Erythroblast (primary cell): ENCODE data around the gene TJAP1.
"Not testable (repeated sequence)": the region's sequence is repeated elsewhere in the genome, so short reads cannot be mapped to it uniquely, and the experiment has no call there.

Source experiments
- DNase-seq, 2 experiments: peaks; one replicate each; lab custom pipeline; 2025; lab: John Stamatoyannopoulos, UW
- GATA1 ChIP-seq: IDR thresholded peaks from 2 replicates; pipeline ENCODE4 v1.6.1; 2011; ENCODE audit warnings: low read depth, mild to moderate bottlenecking, control low read depth, low read length, moderate library complexity
- POLR2A ChIP-seq: IDR thresholded peaks from 2 replicates; pipeline ENCODE4 v1.6.1; 2011; ENCODE audit warnings: mild to moderate bottlenecking, low read length

The TJAP1 gene

DNA sequence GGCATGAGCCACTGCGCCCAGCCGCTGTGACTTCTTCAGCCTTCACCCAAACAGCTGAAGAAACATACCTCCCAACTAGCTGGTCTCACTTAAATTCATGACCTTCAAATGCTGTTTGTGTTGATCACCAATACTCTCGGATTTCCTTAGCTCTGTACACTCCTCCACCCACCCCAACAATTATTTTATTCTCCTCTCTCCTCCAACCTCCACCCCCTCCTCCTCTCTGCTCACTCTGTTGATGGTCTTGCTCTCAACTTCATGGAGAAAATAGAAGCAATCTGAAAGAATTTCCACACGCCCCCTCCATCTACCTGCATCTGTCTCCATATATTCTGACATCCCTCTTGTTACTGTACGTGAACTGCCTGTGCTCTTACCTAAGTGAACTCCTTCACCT lies 15.4 kb upstream of the TJAP1 start:
- TF ChIP-seq GATA1 (no peak), POLR2A (no peak)
- DNase-seq: no peak

DNA sequence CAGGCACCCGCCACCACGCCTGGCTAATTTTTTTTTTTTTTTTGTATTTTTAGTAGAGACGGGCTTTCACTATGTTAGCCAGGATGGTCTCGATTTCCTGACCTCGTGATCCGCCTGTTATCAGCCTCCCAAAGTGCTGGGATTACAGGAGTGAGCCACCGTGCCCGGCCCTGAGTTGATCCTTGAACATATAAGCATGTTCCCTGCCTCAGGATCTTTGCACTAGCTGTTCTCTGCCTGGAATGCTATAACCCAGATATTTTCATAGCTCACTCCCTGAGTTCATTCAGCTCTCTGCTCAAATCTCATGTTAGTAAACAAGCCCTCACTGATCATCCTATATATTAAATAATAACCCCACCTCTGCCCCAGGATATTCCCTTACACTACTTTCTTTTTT lies 13.0 kb upstream of the TJAP1 start:
- no peak for DNase-seq
- no peak for TF ChIP-seq POLR2A
- TF ChIP-seq GATA1: no peak

GRCh38 chr6:43465948-43466347 lies 11.4 kb upstream of the TJAP1 start:
- no peak for TF ChIP-seq POLR2A
- no peak for TF ChIP-seq GATA1
- DNase-seq: no peak

DNA sequence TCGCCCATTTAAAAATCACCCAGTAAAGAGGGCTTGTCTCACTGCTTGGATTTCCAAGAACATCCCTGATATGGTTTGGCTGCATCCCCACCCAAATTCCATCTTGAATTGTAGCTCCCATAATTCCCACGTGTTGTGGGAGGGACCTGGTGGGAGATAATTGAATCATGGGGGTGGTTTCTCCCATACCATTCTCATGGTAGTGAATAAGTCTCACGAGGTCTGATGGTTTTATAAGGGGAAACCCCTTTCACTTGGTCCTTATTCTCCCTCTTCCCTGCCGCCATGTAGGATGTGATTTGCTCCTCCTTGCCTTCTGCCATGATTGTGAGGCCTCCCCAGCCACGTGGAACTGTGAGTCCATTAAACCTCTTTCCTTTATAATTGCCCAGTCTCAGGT lies 10.1 kb upstream of the TJAP1 start:
- DNase-seq: not testable (repeated sequence)

GRCh38 chr6:43467752-43468151 lies 9.6 kb upstream of the TJAP1 start:
- DNase-seq: no peak
- TF ChIP-seq POLR2A (no peak), GATA1 (no peak)

- DNase-seq: no peak
- no peak for TF ChIP-seq GATA1
- no peak for TF ChIP-seq POLR2A
These were observed 9.1 kb upstream of the TJAP1 start for GRCh38 chr6:43468240-43468639.

- no peak for DNase-seq
- TF ChIP-seq GATA1 (no peak), POLR2A (no peak)
These were observed 8.4 kb upstream of the TJAP1 start for GRCh38 chr6:43468748-43469681.

- DNase-seq: no peak
- TF ChIP-seq GATA1: no peak
- no peak for TF ChIP-seq POLR2A
These were observed 7.4 kb upstream of the TJAP1 start for GRCh38 chr6:43469947-43470346.

- TF ChIP-seq GATA1 (no peak), POLR2A (no peak)
- no peak for DNase-seq
These were observed 6.0 kb upstream of the TJAP1 start for GRCh38 chr6:43471399-43471798.

- no peak for DNase-seq
- TF ChIP-seq GATA1: no peak
- no peak for TF ChIP-seq POLR2A
These were observed 4.9 kb upstream of the TJAP1 start for GRCh38 chr6:43472515-43472914.

DNA sequence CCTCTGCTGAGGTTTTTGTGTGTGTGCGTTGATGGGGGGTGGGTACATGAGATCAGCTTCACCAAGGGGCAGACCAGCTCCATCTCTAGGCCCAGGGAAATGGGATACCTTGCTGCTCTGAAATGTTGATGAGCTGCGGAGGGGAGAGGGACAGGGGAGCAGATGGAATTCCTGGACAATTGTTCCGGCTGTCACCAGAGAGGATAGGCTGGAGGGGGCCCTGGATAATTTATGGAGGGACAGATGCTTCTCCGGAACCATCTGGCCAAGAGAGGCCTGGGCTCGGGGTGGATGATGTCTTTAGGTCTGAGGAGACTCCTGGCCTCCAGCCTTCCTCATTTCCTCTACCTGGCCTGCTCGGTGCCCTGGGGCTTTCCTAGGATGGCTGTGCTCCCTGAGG lies 1.9 kb upstream of the TJAP1 start:
- TF ChIP-seq POLR2A (no peak), GATA1 (no peak)
- DNase-seq: no peak

DNA sequence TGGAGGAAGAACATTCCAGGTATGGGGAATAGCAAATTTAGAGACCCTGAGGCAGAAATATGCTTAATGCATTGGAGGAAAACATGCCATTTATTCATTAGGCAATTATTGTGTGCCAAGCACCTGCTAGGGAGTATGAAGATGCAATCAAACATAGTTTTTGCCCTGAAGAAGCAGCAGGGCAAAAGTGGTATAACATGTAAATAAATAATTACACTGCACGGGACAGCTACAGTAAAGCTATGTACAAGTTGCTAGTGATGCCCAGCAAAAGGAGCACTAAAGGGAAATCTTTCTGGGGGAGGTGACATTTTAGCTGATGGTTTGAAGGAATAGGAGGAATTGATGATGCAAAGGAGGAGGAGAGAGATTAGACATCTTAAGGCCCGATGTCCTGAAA lies 624 bp upstream of the TJAP1 start:
- no peak for TF ChIP-seq POLR2A
- TF ChIP-seq GATA1: no peak
- peak in 1 of 2 experiments; percentile 35 for DNase-seq

- peak; percentile 45 to 63 for DNase-seq
- TF ChIP-seq GATA1 (no peak), POLR2A (no peak)
These were observed 620 bp downstream of the TJAP1 start for GRCh38 chr6:43478008-43478372.

DNA sequence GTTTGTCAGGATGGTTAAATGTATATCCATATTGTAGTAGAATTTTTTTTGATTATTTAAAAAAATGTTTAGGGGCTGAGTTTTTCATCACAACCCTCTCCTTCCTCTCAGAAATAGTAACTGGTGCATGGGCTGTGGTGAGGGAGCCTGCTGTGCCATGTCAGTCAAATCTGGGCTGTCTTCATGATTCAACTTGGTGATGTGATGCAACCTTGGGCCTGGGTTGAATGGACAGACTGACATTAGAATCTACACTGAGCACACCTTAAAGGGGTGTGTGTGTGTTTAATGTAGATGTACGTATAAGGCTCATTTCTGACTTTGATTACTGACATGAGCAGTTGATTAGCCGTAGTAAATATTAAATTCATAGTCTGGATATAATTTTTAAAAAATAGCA lies 3.7 kb downstream of the TJAP1 start:
- TF ChIP-seq POLR2A (no peak), GATA1 (no peak)
- peak in 1 of 2 experiments; percentile 7 for DNase-seq

DNA sequence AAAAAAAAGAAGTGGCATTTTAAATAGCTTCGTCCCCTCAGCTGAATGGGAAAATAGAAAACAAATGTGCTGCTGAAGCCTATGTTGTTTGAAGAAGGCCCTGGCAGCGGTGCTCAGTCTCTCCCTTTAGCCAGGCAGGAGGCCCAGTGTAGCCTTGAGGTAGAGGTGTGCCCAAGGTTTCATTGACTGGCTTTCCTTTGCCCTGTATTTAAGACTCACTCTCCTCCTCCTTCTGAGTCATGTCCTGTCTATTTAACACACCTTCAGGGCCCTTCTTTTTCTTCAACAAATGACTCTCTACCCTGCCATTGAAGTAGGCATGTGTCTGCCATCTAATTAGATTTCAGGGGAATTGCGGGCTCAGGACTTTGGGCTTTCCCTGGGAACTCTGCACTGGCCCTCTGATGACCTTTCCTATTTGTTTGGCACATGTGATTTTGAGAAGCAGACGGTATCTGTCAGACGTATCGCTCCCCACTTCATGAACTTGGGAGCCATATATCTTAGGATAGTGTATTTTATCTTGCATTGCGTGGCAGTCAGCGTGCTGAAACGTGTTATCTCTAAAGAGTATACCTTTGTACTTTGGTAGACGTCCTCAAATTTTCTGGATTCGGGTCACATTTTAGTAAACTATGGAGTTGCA lies 4.3 kb downstream of the TJAP1 start:
- TF ChIP-seq GATA1: no peak
- TF ChIP-seq POLR2A: no peak
- DNase-seq: no peak
